Aorta (tissue), 5 donors: ENCODE results near the gene SHQ1. TPM values are rescaled to one million over a fixed set of nuclear protein-coding genes. Genes with fewer than 3 reads are reported as not detected.

Source experiments
- ATAC-seq: fragments of 200-7000 bp; cut with Tn5 transposase; one replicate; pipeline ENCODE4 v1.9.1; 2022; ENCODE audit warnings: moderate library complexity; ENCODE audit not compliant: low FRiP score
- DNase-seq, 2 donors: peaks; one replicate each; pipeline ENCODE4 v3.0.0-alpha.2; 2020
- H3K27ac ChIP-seq, 2 donors: one replicate each; pipeline ENCODE4 v1.5.1; 2013; ENCODE audit warnings: low read length in 2 of 2, mild to moderate bottlenecking in 2 of 2, moderate library complexity in 2 of 2, control low read depth in 1 of 2, inconsistent platforms in 1 of 2, low read depth in 1 of 2
- H3K27me3 ChIP-seq, 2 donors: one replicate each; pipeline ENCODE4 v1.6.1; 2013; ENCODE audit warnings: control low read depth in 1 of 2, low read length in 1 of 2, mild to moderate bottlenecking in 1 of 2, moderate library complexity in 1 of 2; ENCODE audit not compliant: insufficient read depth in 2 of 2, control insufficient read depth in 1 of 2
- H3K36me3 ChIP-seq, 2 donors: one replicate each; pipeline ENCODE4 v1.6.1; 2013; ENCODE audit warnings: control low read depth in 1 of 2, low read length in 1 of 2, mild to moderate bottlenecking in 1 of 2; ENCODE audit not compliant: insufficient read depth in 2 of 2, control insufficient read depth in 1 of 2
- H3K4me1 ChIP-seq, 2 donors: one replicate each; pipeline ENCODE4 v1.6.1; 2013; ENCODE audit warnings: low read length in 2 of 2, control low read depth in 1 of 2, mild to moderate bottlenecking in 1 of 2, moderate library complexity in 1 of 2; ENCODE audit not compliant: insufficient read depth in 2 of 2, control insufficient read depth in 1 of 2
- H3K4me3 ChIP-seq, 2 donors: one replicate each; pipeline ENCODE4 v1.5.1; 2013; ENCODE audit warnings: low read length in 2 of 2, control low read depth in 1 of 2, mild to moderate bottlenecking in 1 of 2
- H3K9me3 ChIP-seq: one replicate; pipeline ENCODE4 v1.6.1; 2013; ENCODE audit warnings: mild to moderate bottlenecking, low read length; ENCODE audit not compliant: control insufficient read depth
- WGBS, 2 donors: extraction: QIAGEN DNeasy Blood & Tissue Kit; methylation state at CpG; one replicate each; pipeline ENCODE4 v1.1.7; 2013; 5-methylcytosine and 5-hydroxymethylcytosine counted together
- intact Hi-C, 2 donors: fragments of 100-400 bp; cut with DNase I; formaldehyde crosslinking; loops; one replicate each; pipeline versions ENCODE4 v1.14.2 to v1.15.0; 2022
- polyA plus RNA-seq, 2 donors: library from polyadenylated mRNA; stranded (reverse); fragments of 200-250 nt; gene quantifications; one replicate each; pipeline ENCODE4 v1.2.3, GENCODE V29; 2013
- total RNA-seq, 2 donors: library from RNA; stranded (reverse); fragmentation: NEBNext Ultra II Directional; extraction: Animal tissue kit (Norgen Biotek cat#: 25700); gene quantifications; one replicate each; pipeline ENCODE4 v1.2.1, GENCODE V29; 2021
- donor health status: healthy with polysubstance abuse.
- donor health status: Bipolar disorder and iron deficiency.
- donor health status: DM: no; HTN: no; CAD: no.
- donor health status: DM: no; HTN: no; CAD: no.
- donor health status: DM: yes; HTN: yes; CAD: no.

The SHQ1 gene
- total and polyA plus RNA-seq, 4 donors, result 6.0 to 19.0 (median 11.9) TPM

- no peaks in the 10 kb centered on the region for H3K27me3 ChIP-seq
- WGBS, 2 donors, result 92 to 96% methylated on average over 3 of the region's 3 CpGs
- H3K9me3 ChIP-seq, result no peaks in the 10 kb centered on the region
- ATAC-seq (no peak), DNase-seq (no peak)
- H3K27ac ChIP-seq, result no peak overlapping the region
- H3K4me3 ChIP-seq, result no peak overlapping the region
- intact Hi-C loops, result no loop called here
- H3K36me3 ChIP-seq, result no peaks in the 10 kb centered on the region
- H3K4me1 ChIP-seq, result peaks cover 0 to 2% of the 10 kb centered on the region in 2 donors
Measured at GRCh38 chr3:72814308-72814707, 33.9 kb downstream of the SHQ1 start.

GRCh38 chr3:72812201-72812600 lies 36.0 kb downstream of the SHQ1 start:
- intact Hi-C loops, result no loop called here
- H3K9me3 ChIP-seq, result no peaks in the 10 kb centered on the region
- H3K27me3 ChIP-seq, result no peaks in the 10 kb centered on the region
- ATAC-seq (no peak), DNase-seq (no peak)
- H3K4me3 ChIP-seq, result no peak overlapping the region
- no peak overlapping the region for H3K27ac ChIP-seq
- no peaks in the 10 kb centered on the region for H3K4me1 ChIP-seq
- H3K36me3 ChIP-seq, result no peaks in the 10 kb centered on the region
- 80 to 90% methylated on average over 3 of the region's 3 CpGs for WGBS, 2 donors

DNA sequence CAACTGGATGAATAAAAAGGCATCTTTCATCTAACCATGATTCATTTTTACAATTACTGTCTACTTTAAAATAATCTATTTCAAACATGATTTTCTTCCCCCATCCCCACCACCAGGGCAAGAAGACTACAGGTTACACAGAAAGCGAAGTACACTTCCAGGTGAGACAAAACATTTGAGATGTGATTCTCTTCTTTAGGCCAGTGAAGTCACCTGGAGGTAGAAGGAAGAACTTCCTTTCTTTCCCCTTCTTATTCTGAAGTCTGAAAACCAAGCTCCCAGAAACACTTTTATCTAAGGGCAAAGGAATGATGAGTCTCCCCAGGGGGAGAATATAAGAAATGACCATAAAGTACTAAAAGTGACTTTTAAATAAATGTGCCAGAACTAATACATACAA lies 36.7 kb downstream of the SHQ1 start:
- WGBS, 2 donors, result 97 to 98% methylated on average over 1 of the region's 1 CpG
- intact Hi-C loops, result no loop called here
- H3K36me3 ChIP-seq, result no peaks in the 10 kb centered on the region

GRCh38 chr3:72810659-72811434 lies 37.4 kb downstream of the SHQ1 start:
- no peak for DNase-seq
- ATAC-seq, result no peak
- no peak overlapping the region for H3K27ac ChIP-seq
- WGBS, 2 donors, result 94 to 96% methylated on average over 6 of the region's 6 CpGs
- H3K27me3 ChIP-seq, result no peaks in the 10 kb centered on the region
- intact Hi-C loops, result no loop called here
- no peaks in the 10 kb centered on the region for H3K4me1 ChIP-seq
- H3K4me3 ChIP-seq, result no peak overlapping the region
- H3K9me3 ChIP-seq, result no peaks in the 10 kb centered on the region
- H3K36me3 ChIP-seq, result no peaks in the 10 kb centered on the region

More for the DNA sequence above, 36.7 kb downstream of the SHQ1 start:
- ATAC-seq (no peak), DNase-seq (no peak)
- H3K4me1 ChIP-seq, result no peaks in the 10 kb centered on the region
- H3K27me3 ChIP-seq, result no peaks in the 10 kb centered on the region
- no peak overlapping the region for H3K27ac ChIP-seq
- H3K4me3 ChIP-seq, result no peak overlapping the region
- no peaks in the 10 kb centered on the region for H3K9me3 ChIP-seq

- Histone ChIP-seq H3K4me1 (no peaks in the 10 kb centered on the region), H3K27me3 (no peaks in the 10 kb centered on the region), H3K9me3 (no peaks in the 10 kb centered on the region), H3K36me3 (no peaks in the 10 kb centered on the region), H3K4me3 (no peak overlapping the region), H3K27ac (no peak overlapping the region)
- DNase-seq (no peak), ATAC-seq (no peak)
- intact Hi-C loops, result no loop called here
Measured at GRCh38 chr3:72810063-72810462, 38.2 kb downstream of the SHQ1 start.

- Histone ChIP-seq H3K27me3 (no peaks in the 10 kb centered on the region), H3K4me1 (no peaks in the 10 kb centered on the region), H3K9me3 (no peaks in the 10 kb centered on the region), H3K4me3 (no peak overlapping the region), H3K27ac (no peak overlapping the region), H3K36me3 (no peaks in the 10 kb centered on the region)
- DNase-seq (no peak), ATAC-seq (no peak)
- intact Hi-C loops, result loop anchor here in 1 of 2 donors (10.0 kb wide), 1 partner anchor 360 kb away; the partner anchor contains the start of gene RYBP
- 94 to 96% methylated on average over 5 of the region's 5 CpGs for WGBS, 2 donors
Measured at GRCh38 chr3:72804361-72804760, 43.9 kb downstream of the SHQ1 start.

- WGBS, 2 donors, result 95 to 96% methylated on average over 3 of the region's 3 CpGs
Measured at GRCh38 chr3:72803573-72803972, 44.7 kb downstream of the SHQ1 start.

GRCh38 chr3:72802001-72802400 lies 46.2 kb downstream of the SHQ1 start:
- ATAC-seq (no peak), DNase-seq (no peak)
- Histone ChIP-seq H3K27ac (no peak overlapping the region), H3K4me3 (no peak overlapping the region), H3K36me3 (no peaks in the 10 kb centered on the region), H3K27me3 (no peaks in the 10 kb centered on the region), H3K4me1 (peaks cover 0 to 1% of the 10 kb centered on the region in 2 donors), H3K9me3 (no peaks in the 10 kb centered on the region)
- intact Hi-C loops, result loop anchor here in 1 of 2 donors (10.0 kb wide), 1 partner anchor 357 kb away; the partner anchor contains the start of gene RYBP
- 97% methylated on average over 5 of the region's 5 CpGs for WGBS, 2 donors

More at GRCh38 chr3:72803573-72803972, 44.7 kb downstream of the SHQ1 start:
- intact Hi-C loops, result loop anchor here in 1 of 2 donors (10.0 kb wide), 1 partner anchor 359 kb away; the partner anchor contains the start of gene RYBP
- Histone ChIP-seq H3K4me1 (no peaks in the 10 kb centered on the region), H3K27me3 (no peaks in the 10 kb centered on the region), H3K4me3 (no peak overlapping the region), H3K27ac (no peak overlapping the region), H3K9me3 (no peaks in the 10 kb centered on the region), H3K36me3 (no peaks in the 10 kb centered on the region)
- no peak for DNase-seq
- no peak for ATAC-seq

- intact Hi-C loops, result loop anchor here in 1 of 2 donors (10.0 kb wide), 1 partner anchor 356 kb away; the partner anchor contains the start of gene RYBP
- H3K27me3 ChIP-seq, result no peaks in the 10 kb centered on the region
- H3K27ac ChIP-seq, result no peak overlapping the region
- ATAC-seq (no peak), DNase-seq (no peak)
- H3K4me3 ChIP-seq, result no peak overlapping the region
- H3K4me1 ChIP-seq, result peaks cover 0 to 1% of the 10 kb centered on the region in 2 donors
- no peaks in the 10 kb centered on the region for H3K9me3 ChIP-seq
- H3K36me3 ChIP-seq, result no peaks in the 10 kb centered on the region
Measured at GRCh38 chr3:72800869-72801268, 47.4 kb downstream of the SHQ1 start.
